Esophagus (tissue), 2 donors: ENCODE data around the gene SSBP4. TPM values are rescaled to one million over a fixed set of nuclear protein-coding genes. Genes with fewer than 3 reads are reported as not detected.
A peak's percentile ranks its signal among the peaks of the same experiment; 100 is the strongest.

Source experiments
- H3K27ac ChIP-seq, 2 donors: one replicate each; pipeline ENCODE4 v1.5.1; 2013; ENCODE audit warnings: low read depth in 2 of 2, mild to moderate bottlenecking in 2 of 2, inconsistent platforms in 1 of 2, low read length in 1 of 2, moderate library complexity in 1 of 2
- H3K27me3 ChIP-seq, 2 donors: one replicate each; pipeline ENCODE4 v1.6.1; 2013; ENCODE audit warnings: low read length in 2 of 2, control low read depth in 1 of 2, mild to moderate bottlenecking in 1 of 2; ENCODE audit not compliant: insufficient read depth in 2 of 2, control insufficient read depth in 1 of 2
- H3K36me3 ChIP-seq, 2 donors: one replicate each; pipeline ENCODE4 v1.6.1; 2013; ENCODE audit warnings: low read length in 1 of 2; ENCODE audit not compliant: control insufficient read depth in 2 of 2, insufficient read depth in 2 of 2
- H3K4me1 ChIP-seq, 2 donors: one replicate each; pipeline ENCODE4 v1.6.1; 2013; ENCODE audit warnings: low read length in 1 of 2; ENCODE audit not compliant: control insufficient read depth in 2 of 2, insufficient read depth in 2 of 2
- H3K4me3 ChIP-seq, 2 donors: one replicate each; pipeline ENCODE4 v1.5.1; 2013; ENCODE audit warnings: low read length in 2 of 2, mild to moderate bottlenecking in 2 of 2, low read depth in 1 of 2, moderate library complexity in 1 of 2
- H3K9me3 ChIP-seq, 2 donors: one replicate each; pipeline ENCODE4 v1.6.1; 2013; ENCODE audit warnings: mild to moderate bottlenecking in 2 of 2, low read depth in 1 of 2, low read length in 1 of 2, moderate library complexity in 1 of 2; ENCODE audit not compliant: control insufficient read depth in 2 of 2, insufficient read depth in 1 of 2
- WGBS, 2 donors: extraction: QIAGEN DNeasy Blood & Tissue Kit; methylation state at CpG; one replicate each; pipeline ENCODE4 v1.1.7; 2013; 5-methylcytosine and 5-hydroxymethylcytosine counted together
- polyA plus RNA-seq, 2 donors: library from polyadenylated mRNA; stranded (reverse); fragments of 200-250 nt; gene quantifications; one replicate each; pipeline ENCODE4 v1.2.3, GENCODE V29; 2013
- donor health status: healthy with polysubstance abuse.
- donor health status: Bipolar disorder and iron deficiency.

The SSBP4 gene
- polyA plus RNA-seq, 2 donors: 25.4 to 25.9 TPM

- no peaks in the 10 kb centered on the region for H3K9me3 ChIP-seq
- H3K4me1 ChIP-seq: peaks cover 2 to 17% of the 10 kb centered on the region in 2 donors
- peaks cover 0 to 2% of the 10 kb centered on the region in 2 donors for H3K36me3 ChIP-seq
- 71 to 75% methylated on average over 6 to 8 of the region's 8 CpGs for WGBS, 2 donors
- no peak overlapping the region for H3K4me3 ChIP-seq
- H3K27ac ChIP-seq: peak overlapping the region in 1 of 2 donors; percentile 62
- no peaks in the 10 kb centered on the region for H3K27me3 ChIP-seq
These were observed 7.2 kb downstream of the SSBP4 start for GRCh38 chr19:18426416-18426767.

- Histone ChIP-seq H3K4me1 (peaks cover 2 to 15% of the 10 kb centered on the region in 2 donors), H3K36me3 (peaks cover 0 to 2% of the 10 kb centered on the region in 2 donors), H3K4me3 (no peak overlapping the region), H3K27ac (no peak overlapping the region), H3K9me3 (no peaks in the 10 kb centered on the region), H3K27me3 (no peaks in the 10 kb centered on the region)
- WGBS, 2 donors: 71 to 80% methylated on average over 14 to 16 of the region's 16 CpGs
These were observed 8.0 kb downstream of the SSBP4 start for GRCh38 chr19:18427080-18427742.

GRCh38 chr19:18427743-18428113, 8.5 kb downstream of the SSBP4 start:
- 88 to 89% methylated on average over 12 of the region's 12 CpGs for WGBS, 2 donors
- Histone ChIP-seq H3K4me3 (no peak overlapping the region), H3K36me3 (peaks cover 0 to 2% of the 10 kb centered on the region in 2 donors), H3K9me3 (no peaks in the 10 kb centered on the region), H3K27ac (no peak overlapping the region), H3K27me3 (no peaks in the 10 kb centered on the region), H3K4me1 (peaks cover 2 to 17% of the 10 kb centered on the region in 2 donors)

DNA sequence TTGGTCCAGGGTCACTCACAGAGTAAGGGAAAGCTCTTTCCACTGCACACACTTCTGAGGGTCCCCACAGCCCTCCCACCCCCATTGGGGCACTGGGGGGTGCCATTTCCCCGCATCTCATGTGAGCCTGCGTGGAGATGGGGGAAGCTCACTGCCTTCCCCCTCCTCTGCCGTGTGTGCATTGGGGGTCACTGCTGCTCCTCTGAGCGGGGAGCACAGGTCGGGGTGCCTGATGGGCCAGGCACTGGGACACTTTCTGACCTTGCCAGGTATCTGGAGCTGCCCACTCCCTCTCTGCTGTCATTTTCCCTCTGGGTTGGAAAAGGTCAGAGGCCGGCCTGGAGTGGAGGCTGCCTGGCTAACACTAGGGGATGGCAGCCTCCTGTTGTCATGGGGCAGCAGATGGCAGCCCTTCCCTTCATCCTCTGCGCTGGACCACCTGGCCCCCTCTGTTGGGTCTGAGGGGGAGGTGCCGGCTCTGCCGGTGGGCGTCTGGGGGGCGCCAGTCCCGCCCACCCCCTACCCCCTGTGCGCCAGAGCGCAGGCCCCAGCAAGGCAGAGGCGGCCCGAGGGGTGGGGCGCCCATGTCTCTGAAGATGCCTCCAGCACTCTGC, 9.1 kb downstream of the SSBP4 start:
- H3K27ac ChIP-seq: peak overlapping the region in 1 of 2 donors; percentile 61
- 68 to 75% methylated on average over 17 of the region's 17 CpGs for WGBS, 2 donors
- no peak overlapping the region for H3K4me3 ChIP-seq
- H3K9me3 ChIP-seq: no peaks in the 10 kb centered on the region
- no peaks in the 10 kb centered on the region for H3K27me3 ChIP-seq
- peaks cover 0 to 2% of the 10 kb centered on the region in 2 donors for H3K36me3 ChIP-seq
- peaks cover 2 to 18% of the 10 kb centered on the region in 2 donors for H3K4me1 ChIP-seq

DNA sequence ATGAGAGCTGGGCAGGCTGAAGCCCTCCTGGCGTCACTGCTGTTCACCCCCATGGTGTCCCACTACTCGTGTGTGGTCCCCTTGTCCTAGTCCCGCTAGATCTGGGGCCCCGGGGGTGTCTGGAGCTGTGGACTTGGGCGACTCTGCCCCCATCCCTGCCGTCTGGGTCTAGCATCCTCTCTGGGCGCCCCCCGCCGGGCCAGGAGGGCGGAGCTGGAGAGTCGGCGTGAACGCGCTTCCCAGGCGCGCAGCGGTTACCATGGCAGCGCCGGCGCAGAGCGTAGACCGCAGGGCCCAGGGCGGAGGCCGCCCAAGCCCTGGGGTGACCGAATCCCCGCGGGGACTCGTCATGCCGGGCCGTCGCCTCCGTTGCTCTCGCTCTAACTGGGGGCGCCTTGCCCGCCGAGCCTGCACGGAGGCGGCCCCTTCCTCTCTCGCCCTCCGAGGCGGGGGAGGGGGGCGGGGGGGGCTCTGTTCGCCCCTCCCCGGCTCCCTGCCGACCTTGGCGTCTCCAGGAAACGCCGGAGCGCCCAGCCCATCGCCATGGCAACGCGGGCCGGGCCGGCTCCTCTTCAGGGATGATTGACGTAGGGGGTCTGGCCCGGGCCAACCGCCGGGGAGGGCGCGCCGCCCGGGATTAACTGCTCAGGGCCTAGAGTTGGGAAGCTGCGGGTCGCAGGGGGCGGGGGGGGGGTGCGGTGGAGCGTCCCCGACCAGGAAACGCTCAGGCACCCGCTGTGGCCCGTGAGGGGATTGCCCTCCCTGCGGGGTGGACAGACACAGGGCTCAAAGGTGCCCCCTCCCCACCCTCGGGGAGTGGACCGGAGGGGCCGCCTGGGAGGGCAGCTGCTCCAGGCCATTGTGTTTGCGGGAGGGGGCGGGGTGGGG, 9.8 kb downstream of the SSBP4 start:
- Histone ChIP-seq H3K36me3 (peaks cover 0 to 2% of the 10 kb centered on the region in 2 donors), H3K9me3 (no peaks in the 10 kb centered on the region), H3K4me3 (peak overlapping the region in 1 of 2 donors; percentile 26), H3K27me3 (no peaks in the 10 kb centered on the region), H3K27ac (peak overlapping the region; percentile 38 to 61), H3K4me1 (peaks cover 2 to 19% of the 10 kb centered on the region in 2 donors)
- 13 to 20% methylated on average over 72 to 77 of the region's 77 CpGs for WGBS, 2 donors

- 58 to 60% methylated on average over 13 of the region's 13 CpGs for WGBS, 2 donors
- peaks cover 0 to 2% of the 10 kb centered on the region in 2 donors for H3K36me3 ChIP-seq
- no peaks in the 10 kb centered on the region for H3K27me3 ChIP-seq
- no peak overlapping the region for H3K4me3 ChIP-seq
- H3K27ac ChIP-seq: peak overlapping the region in 1 of 2 donors; percentile 38
- H3K9me3 ChIP-seq: no peaks in the 10 kb centered on the region
- peaks cover 2 to 19% of the 10 kb centered on the region in 2 donors for H3K4me1 ChIP-seq
These were observed 10.7 kb downstream of the SSBP4 start for GRCh38 chr19:18429717-18430416.

DNA sequence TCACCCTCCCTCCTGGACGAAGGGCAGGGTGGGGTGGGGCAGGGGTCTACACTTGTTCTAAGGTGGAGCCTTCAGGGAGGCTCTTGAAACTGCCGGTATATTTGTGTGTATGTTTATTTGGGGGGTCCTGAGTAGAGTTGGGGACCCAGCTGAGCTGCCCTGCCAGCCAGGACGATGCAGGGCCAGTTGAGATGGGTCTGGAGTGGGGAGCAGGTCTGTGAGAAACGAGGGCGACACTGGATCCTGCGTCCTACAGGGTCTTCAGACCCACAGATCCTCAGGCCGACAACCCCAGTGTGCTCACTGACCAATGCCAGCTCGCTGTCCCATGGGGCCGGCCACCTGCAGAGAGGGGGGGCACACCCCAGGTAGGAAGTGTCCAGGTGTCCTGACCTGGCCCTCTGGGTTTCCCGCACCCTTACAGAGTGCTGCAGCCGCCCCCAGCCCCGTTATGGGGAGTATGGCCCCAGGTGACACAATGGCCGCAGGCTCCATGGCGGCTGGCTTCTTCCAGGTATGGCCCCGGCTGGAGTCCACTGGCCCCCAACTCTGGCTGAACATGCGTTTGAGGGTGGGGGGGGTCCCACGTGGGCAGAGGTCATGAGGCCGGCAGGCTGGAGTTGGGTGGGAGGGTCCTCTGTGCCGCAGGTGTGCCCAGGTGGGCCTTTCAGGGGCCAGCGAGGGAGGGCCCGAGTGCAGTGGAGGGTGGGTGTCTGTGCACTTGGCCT, 11.4 kb downstream of the SSBP4 start:
- H3K4me1 ChIP-seq: peaks cover 2 to 19% of the 10 kb centered on the region in 2 donors
- H3K36me3 ChIP-seq: peaks cover 0 to 2% of the 10 kb centered on the region in 2 donors
- WGBS, 2 donors: 89 to 90% methylated on average over 21 of the region's 21 CpGs

DNA sequence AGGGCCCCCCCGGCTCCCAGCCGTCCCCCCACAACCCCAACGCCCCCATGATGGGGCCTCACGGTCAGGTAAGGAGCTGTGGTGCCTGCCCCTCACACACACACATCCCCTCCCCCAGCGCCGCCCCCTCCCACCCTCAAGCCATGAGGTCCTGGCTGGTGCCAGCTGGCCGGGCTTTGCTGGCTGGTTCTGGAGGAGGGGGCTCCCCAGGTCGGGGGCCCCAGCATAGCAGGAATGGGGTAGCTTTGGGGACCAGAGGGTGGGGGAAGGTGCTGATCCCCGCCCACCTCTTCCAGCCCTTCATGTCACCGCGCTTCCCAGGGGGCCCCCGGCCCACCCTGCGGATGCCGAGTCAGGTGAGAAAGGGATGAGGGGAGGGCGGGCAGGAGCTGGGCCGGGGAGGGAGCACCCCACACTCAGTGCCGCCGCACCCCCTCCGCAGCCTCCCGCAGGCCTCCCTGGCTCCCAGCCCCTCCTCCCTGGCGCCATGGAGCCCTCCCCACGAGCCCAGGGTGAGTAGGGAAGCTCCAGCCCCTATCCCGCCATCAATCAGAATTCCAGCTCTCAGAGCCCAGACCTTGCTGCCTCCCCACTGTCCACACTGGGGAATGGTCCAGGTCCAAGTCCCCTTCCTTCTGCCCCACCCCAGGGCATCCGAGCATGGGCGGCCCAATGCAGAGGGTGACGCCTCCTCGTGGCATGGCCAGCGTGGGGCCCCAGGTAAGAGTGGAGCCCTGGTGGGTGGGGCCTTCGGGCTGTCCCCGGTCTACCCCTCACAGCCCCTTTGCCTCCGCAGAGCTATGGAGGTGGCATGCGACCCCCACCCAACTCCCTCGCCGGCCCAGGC, 12.4 kb downstream of the SSBP4 start:
- peaks cover 0 to 25% of the 10 kb centered on the region in 2 donors for H3K4me1 ChIP-seq
- 85 to 86% methylated on average over 27 to 34 of the region's 34 CpGs for WGBS, 2 donors
- H3K4me3 ChIP-seq: no peak overlapping the region
- H3K27ac ChIP-seq: no peak overlapping the region
- peaks cover 0 to 2% of the 10 kb centered on the region in 2 donors for H3K36me3 ChIP-seq
- no peaks in the 10 kb centered on the region for H3K27me3 ChIP-seq
- no peaks in the 10 kb centered on the region for H3K9me3 ChIP-seq

More for the DNA sequence above, 11.4 kb downstream of the SSBP4 start:
- Histone ChIP-seq H3K4me3 (no peak overlapping the region), H3K9me3 (no peaks in the 10 kb centered on the region), H3K27me3 (no peaks in the 10 kb centered on the region), H3K27ac (no peak overlapping the region)
